MM.1S (cell line): ENCODE measurements around the gene SYNDIG1.

Source experiments
- DNase-seq: peaks from one replicate; pipeline ENCODE4 v3.0.0-alpha.2; 2015
- H2AFZ ChIP-seq: fragments of 300-600 bp; sonication (generic); 2 replicates; pipeline ENCODE4 v1.6.0; 2016; ENCODE audit warnings: antibody characterized with exemption, low read length
- H3F3A ChIP-seq: fragments of 300-600 bp; sonication (generic); 2 replicates; pipeline ENCODE4 v1.6.1; 2016; ENCODE audit warnings: mild to moderate bottlenecking, antibody characterized with exemption, low read length, moderate library complexity, mixed read lengths; ENCODE audit not compliant: insufficient read depth
- H3K27ac ChIP-seq: fragments of 300-600 bp; sonication (generic); 2 replicates; pipeline ENCODE4 v1.5.1; 2016; ENCODE audit warnings: mild to moderate bottlenecking, low read length
- H3K27me3 ChIP-seq: fragments of 300-600 bp; sonication (generic); replicated peaks from 2 replicates; pipeline ENCODE4 v1.6.0; 2016; ENCODE audit warnings: low read length; ENCODE audit not compliant: insufficient read depth
- H3K36me3 ChIP-seq: fragments of 300-600 bp; sonication (generic); replicated peaks from 2 replicates; pipeline ENCODE4 v1.6.1; 2016; ENCODE audit warnings: mild to moderate bottlenecking, low read length, mixed read lengths; ENCODE audit not compliant: insufficient read depth
- H3K4me1 ChIP-seq: fragments of 300-600 bp; sonication (generic); 2 replicates; pipeline ENCODE4 v1.6.1; 2016; ENCODE audit warnings: low read length, mixed read lengths
- H3K4me2 ChIP-seq: fragments of 300-600 bp; sonication (generic); 2 replicates; pipeline ENCODE4 v1.6.0; 2016; ENCODE audit warnings: low read depth, low read length
- H3K4me3 ChIP-seq: fragments of 300-600 bp; sonication (generic); 2 replicates; pipeline ENCODE4 v1.5.1; 2016; ENCODE audit warnings: low read length, mixed read lengths
- H3K79me2 ChIP-seq: fragments of 300-600 bp; sonication (generic); 2 replicates; pipeline ENCODE4 v1.6.1; 2016; ENCODE audit warnings: mixed run types, low read length, mixed read lengths
- H3K9ac ChIP-seq: fragments of 300-600 bp; sonication (generic); 2 replicates; pipeline ENCODE4 v1.6.1; 2016; ENCODE audit warnings: low read length, mixed read lengths
- H3K9me2 ChIP-seq: fragments of 300-600 bp; sonication (generic); replicated peaks from 2 replicates; pipeline ENCODE4 v1.6.1; 2016; ENCODE audit warnings: mild to moderate bottlenecking, low read length, mixed read lengths; ENCODE audit not compliant: insufficient read depth
- H3K9me3 ChIP-seq: fragments of 300-600 bp; sonication (generic); replicated peaks from 2 replicates; pipeline ENCODE4 v1.6.1; 2016; ENCODE audit warnings: mild to moderate bottlenecking, low read length, mixed read lengths; ENCODE audit not compliant: insufficient read depth
- H4K20me1 ChIP-seq: fragments of 300-600 bp; sonication (generic); 2 replicates; pipeline ENCODE4 v1.6.1; 2016; ENCODE audit warnings: mild to moderate bottlenecking, low read length, moderate library complexity, mixed read lengths; ENCODE audit not compliant: insufficient read depth
- EZH2 ChIP-seq: fragments of 300-600 bp; sonication (generic); optimal IDR thresholded peaks from 2 replicates; pipeline ENCODE3; 2017; ENCODE audit warnings: low read depth, mild to moderate bottlenecking, antibody characterized with exemption, low read length, mixed read lengths
- EZH2phosphoT487 ChIP-seq: fragments of 300-600 bp; sonication (generic); IDR thresholded peaks from 2 replicates; pipeline ENCODE4 v1.6.1; 2018; ENCODE audit warnings: antibody characterized with exemption, low read length
- TF ChIP-seq, protein P1 (sequence below): fragments of 300-600 bp; sonication (generic); IDR thresholded peaks from 2 replicates; pipeline ENCODE4 v1.5.1; 2016; ENCODE audit warnings: antibody characterized with exemption, low read length, mixed read lengths

Gene SYNDIG1

DNA sequence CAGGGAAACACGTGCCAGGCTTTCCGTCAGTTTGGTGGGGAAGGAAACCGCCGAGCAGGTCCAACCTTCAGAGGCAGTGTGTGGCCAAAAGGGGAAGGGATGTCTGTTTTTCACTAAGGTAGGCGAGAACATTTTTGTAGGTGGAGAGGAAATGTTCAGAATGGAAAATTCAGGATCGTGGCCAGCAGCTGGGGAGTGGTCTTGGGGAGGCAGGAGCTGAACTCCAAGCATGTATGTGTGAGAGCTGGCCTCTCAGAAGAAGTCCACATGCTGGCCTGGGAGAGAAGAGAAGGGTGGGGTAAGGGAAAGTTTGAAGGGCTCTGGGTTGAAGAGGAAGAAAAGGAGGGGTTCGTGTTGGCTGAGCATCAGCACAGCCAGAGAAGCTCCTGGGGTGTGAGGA, 74.9 kb downstream of the SYNDIG1 start:
- Histone ChIP-seq H3K4me1 (peaks cover 10% of the 10 kb centered on the region; the same call in 1 of the 2 replicates), H3K4me2 (no peak overlapping the region), H3K4me3 (no peak overlapping the region), H3K36me3 (0 out of 2 replicates have a peak, but pooled peaks cover 5% of the 10 kb centered on the region), H3F3A (no peaks in the 10 kb centered on the region), H3K27ac (no peak overlapping the region), H3K27me3 (no peaks in the 10 kb centered on the region), H3K9me3 (no peaks in the 10 kb centered on the region), H2AFZ (no peak overlapping the region), H3K9ac (no peak overlapping the region), H3K9me2 (no peaks in the 10 kb centered on the region), H3K79me2 (peaks cover 20% of the 10 kb centered on the region), H4K20me1 (no peaks in the 10 kb centered on the region)
- TF ChIP-seq EZH2: no peak
- TF ChIP-seq EZH2phosphoT487: no peak
- TF ChIP-seq, protein P1, sequence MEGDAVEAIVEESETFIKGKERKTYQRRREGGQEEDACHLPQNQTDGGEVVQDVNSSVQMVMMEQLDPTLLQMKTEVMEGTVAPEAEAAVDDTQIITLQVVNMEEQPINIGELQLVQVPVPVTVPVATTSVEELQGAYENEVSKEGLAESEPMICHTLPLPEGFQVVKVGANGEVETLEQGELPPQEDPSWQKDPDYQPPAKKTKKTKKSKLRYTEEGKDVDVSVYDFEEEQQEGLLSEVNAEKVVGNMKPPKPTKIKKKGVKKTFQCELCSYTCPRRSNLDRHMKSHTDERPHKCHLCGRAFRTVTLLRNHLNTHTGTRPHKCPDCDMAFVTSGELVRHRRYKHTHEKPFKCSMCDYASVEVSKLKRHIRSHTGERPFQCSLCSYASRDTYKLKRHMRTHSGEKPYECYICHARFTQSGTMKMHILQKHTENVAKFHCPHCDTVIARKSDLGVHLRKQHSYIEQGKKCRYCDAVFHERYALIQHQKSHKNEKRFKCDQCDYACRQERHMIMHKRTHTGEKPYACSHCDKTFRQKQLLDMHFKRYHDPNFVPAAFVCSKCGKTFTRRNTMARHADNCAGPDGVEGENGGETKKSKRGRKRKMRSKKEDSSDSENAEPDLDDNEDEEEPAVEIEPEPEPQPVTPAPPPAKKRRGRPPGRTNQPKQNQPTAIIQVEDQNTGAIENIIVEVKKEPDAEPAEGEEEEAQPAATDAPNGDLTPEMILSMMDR: no peak
- DNase-seq: no peak

DNA sequence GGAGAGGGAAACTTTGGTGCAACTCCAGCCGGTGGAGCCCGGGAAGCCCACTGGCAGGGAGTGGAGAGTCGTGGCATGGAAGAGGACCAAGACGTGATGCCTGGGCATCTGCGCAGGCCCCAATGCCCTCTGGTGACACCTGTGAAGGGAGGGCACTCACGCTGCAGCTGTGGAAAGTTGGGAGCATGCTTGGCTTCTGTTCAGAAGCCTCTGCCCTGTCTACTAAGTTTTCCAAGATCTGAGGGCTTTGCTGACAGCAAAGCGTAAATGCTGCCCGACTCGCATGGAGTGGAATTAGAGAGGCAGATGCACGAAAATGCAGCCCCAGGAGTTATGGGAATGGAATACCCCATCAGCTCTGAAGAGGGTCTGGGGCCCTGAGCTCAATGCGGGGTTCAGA, 75.7 kb downstream of the SYNDIG1 start:
- no peak for DNase-seq
- no peak overlapping the region for H3K4me2 ChIP-seq
- no peak overlapping the region for H2AFZ ChIP-seq
- no peaks in the 10 kb centered on the region for H3K27me3 ChIP-seq
- TF ChIP-seq EZH2phosphoT487 (no peak), EZH2 (no peak)
- TF ChIP-seq, protein P1: no peak
- H3K9me2 ChIP-seq: no peaks in the 10 kb centered on the region
- no peaks in the 10 kb centered on the region for H4K20me1 ChIP-seq
- H3K79me2 ChIP-seq: peaks cover 26% of the 10 kb centered on the region
- no peak overlapping the region for H3K4me3 ChIP-seq
- no peaks in the 10 kb centered on the region for H3F3A ChIP-seq
- no peak overlapping the region for H3K27ac ChIP-seq
- H3K4me1 ChIP-seq: peaks cover 10% of the 10 kb centered on the region; the same call in 1 of the 2 replicates
- 0 out of 2 replicates have a peak, but pooled peaks cover 5% of the 10 kb centered on the region for H3K36me3 ChIP-seq
- no peaks in the 10 kb centered on the region for H3K9me3 ChIP-seq
- H3K9ac ChIP-seq: no peak overlapping the region

GRCh38 chr20:24546232-24546892, 76.9 kb downstream of the SYNDIG1 start:
- no peak overlapping the region for H3K4me3 ChIP-seq

More at GRCh38 chr20:24546232-24546892, 76.9 kb downstream of the SYNDIG1 start:
- Histone ChIP-seq H3K36me3 (0 out of 2 replicates have a peak, but pooled peaks cover 5% of the 10 kb centered on the region), H3K9ac (no peak overlapping the region), H4K20me1 (no peaks in the 10 kb centered on the region), H3K79me2 (peaks cover 28% of the 10 kb centered on the region), H3K4me2 (no peak overlapping the region), H3K27me3 (no peaks in the 10 kb centered on the region), H3K27ac (no peak overlapping the region), H3K9me3 (no peaks in the 10 kb centered on the region), H3K9me2 (no peaks in the 10 kb centered on the region), H3K4me1 (peaks cover under 1% of the 10 kb centered on the region; the same call in 1 of the 2 replicates), H2AFZ (no peak overlapping the region), H3F3A (no peaks in the 10 kb centered on the region)
- DNase-seq: no peak
- TF ChIP-seq EZH2 (no peak), EZH2phosphoT487 (no peak)
- TF ChIP-seq, protein P1: no peak
